Kidney (tissue), 14 donors: ENCODE measurements around the gene STPG2. TPM values are rescaled to one million over a fixed set of nuclear protein-coding genes. Genes with fewer than 3 reads are reported as not detected.

Experiments used
- DNase-seq, 5 donors: peaks; one replicate each; pipeline ENCODE4 v3.0.0-alpha.2; 2013 to 2020
- FAIRE-seq: peaks from 2 replicates; lab custom pipeline; 2012; peaks lifted over from hg19 to GRCh38; lab: Jason Lieb, UNC
- H3K27ac ChIP-seq, 2 donors: one replicate each; pipeline ENCODE4 v1.7.0; 2013; ENCODE audit warnings: low read depth in 2 of 2, low read length in 2 of 2, inconsistent platforms in 1 of 2
- H3K27me3 ChIP-seq: one replicate; pipeline ENCODE4 v1.7.1; 2013; ENCODE audit warnings: low read length, inconsistent platforms; ENCODE audit not compliant: control insufficient read depth, insufficient read depth
- H3K36me3 ChIP-seq, 3 donors: one replicate each; pipeline versions ENCODE4 v1.7.0 to v1.7.1; 2013; ENCODE audit warnings: low read length in 3 of 3, control low read depth in 1 of 3, inconsistent platforms in 1 of 3; ENCODE audit not compliant: insufficient read depth in 3 of 3, control insufficient read depth in 2 of 3
- H3K4me1 ChIP-seq, 3 donors: one replicate each; pipeline versions ENCODE4 v1.7.0 to v1.7.1; 2013; ENCODE audit warnings: low read length in 3 of 3, inconsistent platforms in 1 of 3, low read depth in 1 of 3; ENCODE audit not compliant: control insufficient read depth in 2 of 3, insufficient read depth in 2 of 3
- H3K4me3 ChIP-seq, 3 donors: one replicate each; pipeline versions ENCODE4 v1.7.0 to v1.8.1; 2013; ENCODE audit warnings: low read length in 3 of 3, control low read depth in 1 of 3, inconsistent platforms in 1 of 3
- H3K9ac ChIP-seq, 3 donors: one replicate each; pipeline versions ENCODE4 v1.7.0 to v1.7.1; 2013; ENCODE audit warnings: low read length in 3 of 3, control low read depth in 1 of 3, inconsistent platforms in 1 of 3
- H3K9me3 ChIP-seq, 3 donors: one replicate each; pipeline versions ENCODE4 v1.7.0 to v1.7.1; 2013; ENCODE audit warnings: low read length in 3 of 3, control low read depth in 1 of 3, inconsistent platforms in 1 of 3; ENCODE audit not compliant: control insufficient read depth in 2 of 3, insufficient read depth in 1 of 3
- CTCF ChIP-seq: IDR thresholded peaks from 3 replicates; pipeline ENCODE4 v1.5.1; 2012; ENCODE audit warnings: mild to moderate bottlenecking, moderate library complexity, borderline replicate concordance; ENCODE audit not compliant: insufficient read depth; ENCODE audit errors: extremely low read depth
- intact Hi-C: fragments of 100-400 bp; cut with DNase I; formaldehyde crosslinking; loops from one replicate; pipeline ENCODE4 v1.11.1; 2022
- polyA plus RNA-seq: library from polyadenylated mRNA; stranded (reverse); fragments of 350-450 nt; fragmentation: Illumina TruSeq; extraction: RNeasy Lipid Tissue Mini Kit (QIAGEN cat#74804); gene quantifications from one replicate; pipeline ENCODE4 v1.2.3, GENCODE V29; 2014; ENCODE audit warnings: low read depth, low replicate concordance; ENCODE audit not compliant: insufficient read depth
- total RNA-seq: library from RNA; stranded (reverse); fragmentation: NEBNext Ultra II Directional; extraction: Animal tissue kit (Norgen Biotek cat#: 25700); gene quantifications from one replicate; pipeline ENCODE4 v1.2.1, GENCODE V29; 2021
- donor health status: control.
- donor health status: control.
- donor health status: control.
- donor health status: control.
- donor health status: control.
- donor health status: DM: yes; HTN: yes; CAD: no.
- donor health status: Normal renal cell carcinoma (clear cell type).

The STPG2 gene
- total and polyA plus RNA-seq, 2 donors from 2014 or later: 0.43 to 1.1 TPM

GRCh38 chr4:97994765-97995465, 148.4 kb downstream of the STPG2 start:
- H3K9me3 ChIP-seq: peaks cover 0 to 10% (median 2%) of the 10 kb centered on the region in 3 donors
- H3K27ac ChIP-seq: no peak overlapping the region
- no peaks in the 10 kb centered on the region for H3K4me1 ChIP-seq
- FAIRE-seq: no peak
- no peak for TF ChIP-seq CTCF
- H3K36me3 ChIP-seq: no peaks in the 10 kb centered on the region
- no peak overlapping the region for H3K4me3 ChIP-seq
- no peak for DNase-seq
- H3K9ac ChIP-seq: no peak overlapping the region
- no peaks in the 10 kb centered on the region for H3K27me3 ChIP-seq
- intact Hi-C loops: no loop called here

GRCh38 chr4:97990409-97990808, 152.9 kb downstream of the STPG2 start:
- Histone ChIP-seq H3K36me3 (no peaks in the 10 kb centered on the region), H3K27me3 (no peaks in the 10 kb centered on the region), H3K4me1 (no peaks in the 10 kb centered on the region), H3K4me3 (no peak overlapping the region), H3K9ac (no peak overlapping the region), H3K27ac (no peak overlapping the region), H3K9me3 (peaks cover 0 to 7% (median 0%) of the 10 kb centered on the region in 3 donors)
- FAIRE-seq: no peak
- no peak for DNase-seq
- TF ChIP-seq CTCF: no peak
- intact Hi-C loops: no loop called here

GRCh38 chr4:97987019-97987648, 156.1 kb downstream of the STPG2 start:
- Histone ChIP-seq H3K9ac (no peak overlapping the region), H3K36me3 (no peaks in the 10 kb centered on the region), H3K4me3 (no peak overlapping the region), H3K4me1 (no peaks in the 10 kb centered on the region), H3K9me3 (peaks cover 0 to 1% (median 0%) of the 10 kb centered on the region in 3 donors), H3K27me3 (no peaks in the 10 kb centered on the region), H3K27ac (no peak overlapping the region)
- intact Hi-C loops: no loop called here
- TF ChIP-seq CTCF: peak; percentile 32
- FAIRE-seq: peak; percentile 94
- peak in 2 of 5 donors; percentile 63 for DNase-seq
